GM21723 (cell line): Measurements from ENCODE around the gene SHISAL1.

Experiments used
- ATAC-seq: cut with Tn5 transposase; IDR thresholded peaks from one replicate; pipeline ENCODE4 v1.9.1; 2021; ENCODE audit warnings: mild to moderate bottlenecking, moderate library complexity; ENCODE audit not compliant: unreplicated experiment

SHISAL1 gene

DNA sequence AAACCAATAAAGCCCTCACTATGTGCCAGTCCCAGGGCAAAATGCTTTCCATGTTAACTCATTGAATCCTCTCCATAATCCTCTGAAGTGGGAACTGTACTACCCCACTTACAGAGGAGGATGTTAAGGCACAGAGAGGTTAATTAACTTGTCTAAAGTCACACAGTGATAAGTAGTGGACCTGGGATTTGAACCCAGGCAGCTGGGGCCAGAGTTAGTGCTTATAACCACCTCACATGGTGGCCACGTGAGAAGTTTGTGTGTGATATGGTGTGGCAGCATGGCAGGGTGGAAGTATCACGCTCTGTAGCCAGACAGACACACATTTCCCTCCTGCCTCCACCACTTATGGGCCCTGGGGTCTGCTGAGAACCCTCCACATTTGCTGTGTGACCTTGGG lies 115.5 kb downstream of the SHISAL1 start:
- no peak for ATAC-seq

DNA sequence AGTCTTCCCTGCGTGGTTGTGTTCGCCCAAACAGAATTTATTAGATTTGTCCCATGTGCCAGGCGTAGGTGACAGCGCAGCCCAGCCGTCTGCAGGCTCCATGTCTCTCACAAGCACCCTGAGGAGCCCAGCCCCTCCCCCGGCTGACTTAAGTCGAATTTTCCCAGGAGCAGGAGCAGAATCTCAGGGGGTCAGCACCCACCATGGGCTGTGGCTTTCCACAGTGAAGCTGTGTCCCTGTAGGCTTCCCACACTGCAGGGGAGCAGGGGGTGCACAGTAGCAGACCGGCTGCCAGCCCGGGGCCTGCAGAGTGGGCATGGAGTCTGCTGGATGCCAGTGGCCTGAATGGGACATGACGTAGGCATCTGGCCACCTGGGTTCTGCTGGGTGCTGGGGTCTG lies 116.0 kb downstream of the SHISAL1 start:
- ATAC-seq = no peak

DNA sequence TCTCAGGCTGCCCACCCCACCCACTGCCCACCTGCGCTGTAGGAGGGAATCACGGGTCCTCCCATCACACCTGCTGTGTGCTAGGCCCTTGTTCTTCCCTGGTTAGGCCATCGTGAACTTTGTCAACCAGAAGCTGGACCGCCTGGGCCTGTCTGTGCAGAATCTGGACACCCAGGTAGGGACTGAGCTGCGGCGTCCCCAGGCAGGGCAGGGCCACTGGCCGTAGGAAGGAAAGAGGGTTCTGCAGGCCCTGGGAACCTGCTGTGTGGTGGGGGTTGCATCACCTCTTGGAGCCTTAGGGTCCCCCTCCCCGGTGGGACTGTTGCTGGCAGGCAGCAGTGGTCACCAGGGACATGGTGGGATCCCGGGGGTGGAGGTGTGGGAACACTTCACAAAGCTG lies 116.5 kb downstream of the SHISAL1 start:
- no peak for ATAC-seq

DNA sequence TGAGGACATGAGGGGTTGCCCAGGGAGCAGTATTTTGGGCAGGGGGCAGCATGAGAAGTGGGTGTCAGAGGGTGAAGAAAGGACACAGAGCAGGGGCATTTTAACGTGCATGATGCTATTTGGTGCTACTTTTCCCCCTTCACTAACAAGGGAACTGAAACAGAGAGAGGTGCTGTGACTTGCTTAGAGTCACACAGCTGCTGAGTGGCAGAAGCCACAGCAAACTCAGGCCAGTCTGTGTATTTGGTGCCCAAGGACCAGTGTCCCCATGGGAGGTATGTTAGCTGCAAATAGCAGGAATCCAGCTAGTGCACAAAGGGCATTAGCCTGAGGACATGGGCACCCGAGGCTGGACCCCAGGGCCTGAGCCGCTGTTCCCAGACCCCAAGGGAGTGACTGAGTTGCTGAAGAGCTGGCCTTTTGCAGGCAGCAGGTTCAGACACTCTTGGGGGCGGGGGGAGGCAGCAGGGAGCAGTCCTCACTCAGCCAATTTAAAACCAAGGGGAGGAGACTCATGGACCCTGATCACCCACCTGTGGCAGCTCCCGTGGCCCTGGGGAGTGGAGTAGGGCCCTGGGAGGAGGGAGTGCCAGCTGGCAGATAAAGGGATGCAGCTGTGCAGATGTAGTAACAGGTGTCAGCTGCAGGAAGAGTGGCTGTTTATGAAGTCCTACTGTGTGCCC lies 117.4 kb downstream of the SHISAL1 start:
- ATAC-seq = no peak

DNA sequence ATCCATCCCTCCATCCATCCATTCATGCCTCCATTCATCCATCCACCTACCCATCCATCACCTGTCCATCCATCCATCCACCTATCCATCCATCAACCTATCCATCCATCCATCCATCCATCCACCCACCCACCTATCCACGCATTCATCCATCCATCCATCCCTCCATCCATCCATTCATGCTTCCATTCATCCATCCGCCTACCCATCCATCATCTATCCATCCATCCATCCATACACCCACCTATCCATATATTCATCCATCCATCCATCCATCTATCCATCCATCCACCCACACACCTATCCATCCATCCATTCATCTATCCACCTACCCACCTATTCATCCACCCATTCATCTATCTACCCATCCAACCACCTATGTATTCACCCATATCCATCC lies 118.2 kb downstream of the SHISAL1 start:
- no peak for ATAC-seq
